ENCODE measurements around the gene KRTAP12-2.
A peak's percentile ranks its signal among the peaks of the same experiment; 100 is the strongest.

The KRTAP12-2 gene

GRCh38 chr21:44706706-44707581 lies 40.2 kb upstream of the KRTAP12-2 start:
- H3K4me2 ChIP-seq (ENCODE audit: low read length, poor library complexity, severe bottlenecking) = no peak overlapping the region
- H3K18ac ChIP-seq (ENCODE audit: low read depth in 1 of 2, low read length in 2 of 2) = no peak overlapping the region
- H3K79me1 ChIP-seq (replicated peaks; ENCODE audit: low read length, poor library complexity, severe bottlenecking) = no peaks in the 10 kb centered on the region
- no peak overlapping the region for H2BK15ac ChIP-seq (ENCODE audit: low read depth, poor library complexity, severe bottlenecking)
- H3K4me3 ChIP-seq (ENCODE audit: insufficient read depth in 1 of 2, low read depth in 1 of 2, low read length in 2 of 2) = no peak overlapping the region
- H2BK5ac ChIP-seq (ENCODE audit: low read depth, low read length, poor library complexity, severe bottlenecking) = no peak overlapping the region
- no peak overlapping the region for H2AFZ ChIP-seq (ENCODE audit: low read depth, low read length)
- no peak overlapping the region for H2BK12ac ChIP-seq (ENCODE audit: low read length in 2 of 2)
- H3K14ac ChIP-seq (ENCODE audit: low read length in 2 of 2) = no peak overlapping the region
- no peak overlapping the region for H2BK120ac ChIP-seq (ENCODE audit: low read depth, low read length)
- no peak overlapping the region for H2AK5ac ChIP-seq (ENCODE audit: low read length, severe bottlenecking)
- H3K36me3 ChIP-seq (ENCODE audit: control insufficient read depth in 1 of 2, insufficient read depth in 2 of 2, low read depth in 1 of 2, low read length in 2 of 2) = peaks cover 0 to 6% of the 10 kb centered on the region in 2 experiments
- H3K4ac ChIP-seq (ENCODE audit: low read depth in 1 of 2, low read length in 2 of 2) = no peak overlapping the region
- H3K4me1 ChIP-seq (ENCODE audit: control insufficient read depth, insufficient read depth, low read depth, low read length) = peaks cover 18% of the 10 kb centered on the region
- WGBS = 2% methylated on average over 27 of the region's 46 CpGs
- H3K9me3 ChIP-seq (ENCODE audit: control insufficient read depth, low read length) = no peaks in the 10 kb centered on the region
- no peak overlapping the region for H3K9ac ChIP-seq (ENCODE audit: low read length)
- DNase-seq = no peak
- H3K23ac ChIP-seq (ENCODE audit: low read length in 2 of 2) = no peak overlapping the region
- no peak overlapping the region for H4K8ac ChIP-seq (ENCODE audit: low read length)
- no peak overlapping the region for H3K27ac ChIP-seq (ENCODE audit: low read length, poor library complexity, severe bottlenecking)
- no peak overlapping the region for H4K91ac ChIP-seq (ENCODE audit: low read length)
- peaks cover 84 to 91% of the 10 kb centered on the region in 2 experiments for H3K27me3 ChIP-seq (ENCODE audit: control insufficient read depth in 1 of 2, insufficient read depth in 1 of 2, low read length in 2 of 2)

GRCh38 chr21:44706026-44706705 lies 39.4 kb upstream of the KRTAP12-2 start:
- Histone ChIP-seq H2BK12ac (ENCODE audit: low read length in 2 of 2) (no peak overlapping the region), H3K23ac (ENCODE audit: low read length in 2 of 2) (no peak overlapping the region), H3K9ac (ENCODE audit: low read length) (no peak overlapping the region), H2BK5ac (ENCODE audit: low read depth, low read length, poor library complexity, severe bottlenecking) (no peak overlapping the region), H3K36me3 (ENCODE audit: control insufficient read depth in 1 of 2, insufficient read depth in 2 of 2, low read depth in 1 of 2, low read length in 2 of 2) (peaks cover 0 to 6% of the 10 kb centered on the region in 2 experiments), H3K14ac (ENCODE audit: low read length in 2 of 2) (no peak overlapping the region), H3K4me3 (ENCODE audit: insufficient read depth in 1 of 2, low read depth in 1 of 2, low read length in 2 of 2) (no peak overlapping the region), H3K4me2 (ENCODE audit: low read length, poor library complexity, severe bottlenecking) (no peak overlapping the region), H3K4me1 (ENCODE audit: control insufficient read depth, insufficient read depth, low read depth, low read length) (peaks cover 18% of the 10 kb centered on the region), H3K27me3 (ENCODE audit: control insufficient read depth in 1 of 2, insufficient read depth in 1 of 2, low read length in 2 of 2) (peaks cover 85 to 91% of the 10 kb centered on the region in 2 experiments), H3K27ac (ENCODE audit: low read length, poor library complexity, severe bottlenecking) (no peak overlapping the region), H4K91ac (ENCODE audit: low read length) (no peak overlapping the region), H4K8ac (ENCODE audit: low read length) (no peak overlapping the region), H2BK15ac (ENCODE audit: low read depth, poor library complexity, severe bottlenecking) (no peak overlapping the region), H3K9me3 (ENCODE audit: control insufficient read depth, low read length) (no peaks in the 10 kb centered on the region), H3K18ac (ENCODE audit: low read depth in 1 of 2, low read length in 2 of 2) (no peak overlapping the region), H2AFZ (ENCODE audit: low read depth, low read length) (no peak overlapping the region), H3K4ac (ENCODE audit: low read depth in 1 of 2, low read length in 2 of 2) (no peak overlapping the region), H2BK120ac (ENCODE audit: low read depth, low read length) (no peak overlapping the region), H2AK5ac (ENCODE audit: low read length, severe bottlenecking) (no peak overlapping the region), H3K79me1 (replicated peaks; ENCODE audit: low read length, poor library complexity, severe bottlenecking) (no peaks in the 10 kb centered on the region)
- WGBS = 4% methylated on average over 50 of the region's 54 CpGs
- DNase-seq = no peak

GRCh38 chr21:44704636-44705001 lies 37.9 kb upstream of the KRTAP12-2 start:
- Histone ChIP-seq H3K79me1 (replicated peaks; ENCODE audit: low read length, poor library complexity, severe bottlenecking) (no peaks in the 10 kb centered on the region), H3K4me2 (ENCODE audit: low read length, poor library complexity, severe bottlenecking) (no peak overlapping the region), H3K27me3 (ENCODE audit: control insufficient read depth in 1 of 2, insufficient read depth in 1 of 2, low read length in 2 of 2) (peaks cover 85 to 91% of the 10 kb centered on the region in 2 experiments), H3K4me1 (ENCODE audit: control insufficient read depth, insufficient read depth, low read depth, low read length) (peaks cover 13% of the 10 kb centered on the region), H2BK12ac (ENCODE audit: low read length in 2 of 2) (no peak overlapping the region), H3K9me3 (ENCODE audit: control insufficient read depth, low read length) (no peaks in the 10 kb centered on the region), H3K23ac (ENCODE audit: low read length in 2 of 2) (no peak overlapping the region), H3K18ac (ENCODE audit: low read depth in 1 of 2, low read length in 2 of 2) (no peak overlapping the region), H4K91ac (ENCODE audit: low read length) (no peak overlapping the region), H2BK5ac (ENCODE audit: low read depth, low read length, poor library complexity, severe bottlenecking) (no peak overlapping the region), H3K4ac (ENCODE audit: low read depth in 1 of 2, low read length in 2 of 2) (no peak overlapping the region), H3K14ac (ENCODE audit: low read length in 2 of 2) (no peak overlapping the region), H2BK120ac (ENCODE audit: low read depth, low read length) (no peak overlapping the region), H2BK15ac (ENCODE audit: low read depth, poor library complexity, severe bottlenecking) (no peak overlapping the region), H3K27ac (ENCODE audit: low read length, poor library complexity, severe bottlenecking) (no peak overlapping the region), H3K4me3 (ENCODE audit: insufficient read depth in 1 of 2, low read depth in 1 of 2, low read length in 2 of 2) (no peak overlapping the region), H2AK5ac (ENCODE audit: low read length, severe bottlenecking) (no peak overlapping the region), H3K36me3 (ENCODE audit: control insufficient read depth in 1 of 2, insufficient read depth in 2 of 2, low read depth in 1 of 2, low read length in 2 of 2) (peaks cover 0 to 6% of the 10 kb centered on the region in 2 experiments), H2AFZ (ENCODE audit: low read depth, low read length) (no peak overlapping the region), H3K9ac (ENCODE audit: low read length) (no peak overlapping the region), H4K8ac (ENCODE audit: low read length) (peak overlapping the region; percentile 22)
- WGBS = 18% methylated on average over 13 of the region's 13 CpGs
- no peak for DNase-seq
